Astrocyte of the spinal cord (primary cell): Measurements from ENCODE around the gene P2RX7.

ENCODE experiments used
- DNase-seq: peaks from one replicate; pipeline ENCODE4 v3.0.0; 2011; ENCODE audit warnings: low read depth, low spot score
- H3K4me3 ChIP-seq: 2 replicates; pipeline ENCODE4 v1.5.1; 2011; ENCODE audit warnings: low read depth, mild to moderate bottlenecking, low read length, moderate library complexity
- CTCF ChIP-seq: IDR thresholded peaks from 2 replicates; pipeline ENCODE4 v1.5.1; 2012; ENCODE audit warnings: low read depth, mild to moderate bottlenecking, low read length, inconsistent platforms
- in situ Hi-C: cut with HindIII; loops from 2 replicates; pipeline ENCODE4 v1.10.0; 2017; ENCODE audit warnings: low sequenced_read_pairs

The P2RX7 gene

GRCh38 chr12:121188227-121188626, 55.6 kb downstream of the P2RX7 start:
- no peak overlapping the region for H3K4me3 ChIP-seq
- TF ChIP-seq CTCF: no peak
- DNase-seq: no peak
- in situ Hi-C loops: no loop called here

GRCh38 chr12:121189131-121189530, 56.5 kb downstream of the P2RX7 start:
- in situ Hi-C loops: no loop called here
- no peak for TF ChIP-seq CTCF
- no peak for DNase-seq
- no peak overlapping the region for H3K4me3 ChIP-seq

GRCh38 chr12:121189619-121190155, 57.0 kb downstream of the P2RX7 start:
- no peak for DNase-seq
- in situ Hi-C loops: no loop called here
- TF ChIP-seq CTCF: no peak
- no peak overlapping the region for H3K4me3 ChIP-seq

- in situ Hi-C loops: no loop called here
- H3K4me3 ChIP-seq: no peak overlapping the region
- peak; percentile 86 for DNase-seq
- TF ChIP-seq CTCF: no peak
These were observed 57.9 kb downstream of the P2RX7 start for GRCh38 chr12:121190523-121191031.

- no peak for TF ChIP-seq CTCF
- DNase-seq: no peak
- in situ Hi-C loops: no loop called here
- no peak overlapping the region for H3K4me3 ChIP-seq
These were observed 58.5 kb downstream of the P2RX7 start for GRCh38 chr12:121191151-121191550.

GRCh38 chr12:121196902-121197301, 64.2 kb downstream of the P2RX7 start:
- H3K4me3 ChIP-seq: no peak overlapping the region
- in situ Hi-C loops: no loop called here
- DNase-seq: no peak
- no peak for TF ChIP-seq CTCF
